ENCODE results near the gene ZNHIT2.

Gene ZNHIT2

GRCh38 chr11:65111744-65112545 is 5.6 kb downstream of the ZNHIT2 start, which contains the start of gene TM7SF2:
TSS of gene TM7SF2 (plus strand) at chr11:65111872. CDS start at chr11:65112016, 144 bp downstream.
- TF ChIP-seq CTCF (conservative IDR thresholded peaks at IDR 0.05): no peak

GRCh38 chr11:65111159-65111743 is 6.2 kb downstream of the ZNHIT2 start:
- H3K27ac ChIP-seq: peak overlapping the region; percentile 100
- TF ChIP-seq CTCF (conservative IDR thresholded peaks at IDR 0.05): no peak

More at GRCh38 chr11:65111744-65112545, 5.6 kb downstream of the ZNHIT2 start, which contains the start of gene TM7SF2:
- peak within 1 kb of the TSS; percentile 100 for H3K27ac ChIP-seq

- H3K27ac ChIP-seq: peak overlapping the region; percentile 100
- TF ChIP-seq CTCF (conservative IDR thresholded peaks at IDR 0.05): peak; percentile 100
Measured at GRCh38 chr11:65110354-65110861, 7.1 kb downstream of the ZNHIT2 start.

- H3K27ac ChIP-seq: peak overlapping the region; percentile 100
- no peak for TF ChIP-seq CTCF (conservative IDR thresholded peaks at IDR 0.05)
Measured at GRCh38 chr11:65109231-65110198, 8.0 kb downstream of the ZNHIT2 start.

GRCh38 chr11:65108469-65109123 is 8.9 kb downstream of the ZNHIT2 start:
- H3K27ac ChIP-seq: peak overlapping the region; percentile 100
- no peak for TF ChIP-seq CTCF (conservative IDR thresholded peaks at IDR 0.05)

GRCh38 chr11:65107751-65108468 is 9.6 kb downstream of the ZNHIT2 start:
- TF ChIP-seq CTCF (conservative IDR thresholded peaks at IDR 0.05): no peak
- peak overlapping the region; percentile 100 for H3K27ac ChIP-seq
